HFF-Myc (cell line): ENCODE measurements around the gene WSB1.

Experiments
- DNase-seq: peaks from one replicate; pipeline ENCODE4 v3.0.0-alpha.2; 2011; ENCODE audit warnings: low read depth; ENCODE audit errors: extremely low read depth
- H3K4me3 ChIP-seq: replicated peaks from 2 replicates; pipeline ENCODE4 v1.5.1; 2011; ENCODE audit warnings: low read depth, mild to moderate bottlenecking, control low read depth, low read length
- CTCF ChIP-seq: IDR thresholded peaks from 2 replicates; pipeline ENCODE4 v1.5.1; 2012; ENCODE audit warnings: mild to moderate bottlenecking, low read depth, low read length, control low read depth; ENCODE audit errors: missing control alignments

Gene WSB1

GRCh38 chr17:27256225-27257030 lies 37.5 kb upstream of the WSB1 start:
- DNase-seq: no peak
- no peak for TF ChIP-seq CTCF
- H3K4me3 ChIP-seq: no peak overlapping the region

GRCh38 chr17:27257031-27257357 lies 36.9 kb upstream of the WSB1 start:
- TF ChIP-seq CTCF: no peak
- H3K4me3 ChIP-seq: no peak overlapping the region
- no peak for DNase-seq

- no peak for DNase-seq
- no peak for TF ChIP-seq CTCF
- no peak overlapping the region for H3K4me3 ChIP-seq
Measured at GRCh38 chr17:27259356-27259755, 34.6 kb upstream of the WSB1 start.

GRCh38 chr17:27263386-27263785 lies 30.5 kb upstream of the WSB1 start:
- H3K4me3 ChIP-seq: no peak overlapping the region
- no peak for DNase-seq
- no peak for TF ChIP-seq CTCF

- no peak for DNase-seq
- no peak for TF ChIP-seq CTCF
- H3K4me3 ChIP-seq: no peak overlapping the region
Measured at GRCh38 chr17:27264068-27264812, 29.7 kb upstream of the WSB1 start.

- DNase-seq: no peak
- TF ChIP-seq CTCF: no peak
- H3K4me3 ChIP-seq: no peak overlapping the region
Measured at GRCh38 chr17:27265333-27265732, 28.6 kb upstream of the WSB1 start.
